Subcutaneous adipose tissue (tissue), 4 donors: ENCODE data around the gene IGF2. TPM values are rescaled to one million over a fixed set of nuclear protein-coding genes. Genes with fewer than 3 reads are reported as not detected.

Experiments used
- CTCF ChIP-seq: fragments of 450-650 bp; IDR thresholded peaks from one replicate; pipeline ENCODE4 v1.5.1; 2016; ENCODE audit warnings: low read depth, mild to moderate bottlenecking, control low read depth, antibody characterized with exemption, moderate library complexity
- total RNA-seq, 4 donors: library from RNA; depleted of rRNA; stranded (reverse); fragments of >200 nt; gene quantifications; one replicate each; pipeline ENCODE4 v1.1.0, GENCODE V29; 2016

Gene IGF2
- total RNA-seq, 4 donors from 2014 or later: 21.6 to 32.8 (median 26.6) TPM

- no peak for TF ChIP-seq CTCF
These were observed 9.4 kb downstream of the IGF2 start for GRCh38 chr11:2129699-2130366.

- TF ChIP-seq CTCF: no peak
These were observed 9.9 kb downstream of the IGF2 start for GRCh38 chr11:2129308-2129698.

- TF ChIP-seq CTCF: no peak
These were observed 10.5 kb downstream of the IGF2 start for GRCh38 chr11:2128511-2129307.

GRCh38 chr11:2128130-2128510 is 11.1 kb downstream of the IGF2 start:
- TF ChIP-seq CTCF: no peak

GRCh38 chr11:2127482-2128129 is 11.6 kb downstream of the IGF2 start:
- no peak for TF ChIP-seq CTCF

- TF ChIP-seq CTCF: no peak
These were observed 12.6 kb downstream of the IGF2 start for GRCh38 chr11:2126520-2127085.

GRCh38 chr11:2123628-2123960 is 15.6 kb downstream of the IGF2 start:
- TF ChIP-seq CTCF: no peak
